Gastrocnemius medialis (tissue), 4 donors: ENCODE results near the gene NDUFA13.

Experiments used
- POLR2A ChIP-seq, 2 donors: fragments of 450-650 bp; IDR thresholded peaks; one replicate each; pipeline ENCODE4 v1.6.1; 2017; ENCODE audit warnings: antibody characterized with exemption in 2 of 2, mild to moderate bottlenecking in 2 of 2, moderate library complexity in 2 of 2
- TF ChIP-seq, protein P1 (sequence below), 5 experiments: fragments of 450-650 bp in 3 of 5; fragments of 200-600 bp in 2 of 5; sonication (generic) in 2 of 5; IDR thresholded peaks in 4 of 5; conservative IDR thresholded peaks in 1 of 5; 1 replicate in 4 of 5; 2 replicates in 1 of 5; pipeline ENCODE4 v1.5.1; 2016 to 2019; ENCODE audit warnings: antibody characterized with exemption in 5 of 5, mild to moderate bottlenecking in 3 of 5, moderate library complexity in 3 of 5

DNA sequence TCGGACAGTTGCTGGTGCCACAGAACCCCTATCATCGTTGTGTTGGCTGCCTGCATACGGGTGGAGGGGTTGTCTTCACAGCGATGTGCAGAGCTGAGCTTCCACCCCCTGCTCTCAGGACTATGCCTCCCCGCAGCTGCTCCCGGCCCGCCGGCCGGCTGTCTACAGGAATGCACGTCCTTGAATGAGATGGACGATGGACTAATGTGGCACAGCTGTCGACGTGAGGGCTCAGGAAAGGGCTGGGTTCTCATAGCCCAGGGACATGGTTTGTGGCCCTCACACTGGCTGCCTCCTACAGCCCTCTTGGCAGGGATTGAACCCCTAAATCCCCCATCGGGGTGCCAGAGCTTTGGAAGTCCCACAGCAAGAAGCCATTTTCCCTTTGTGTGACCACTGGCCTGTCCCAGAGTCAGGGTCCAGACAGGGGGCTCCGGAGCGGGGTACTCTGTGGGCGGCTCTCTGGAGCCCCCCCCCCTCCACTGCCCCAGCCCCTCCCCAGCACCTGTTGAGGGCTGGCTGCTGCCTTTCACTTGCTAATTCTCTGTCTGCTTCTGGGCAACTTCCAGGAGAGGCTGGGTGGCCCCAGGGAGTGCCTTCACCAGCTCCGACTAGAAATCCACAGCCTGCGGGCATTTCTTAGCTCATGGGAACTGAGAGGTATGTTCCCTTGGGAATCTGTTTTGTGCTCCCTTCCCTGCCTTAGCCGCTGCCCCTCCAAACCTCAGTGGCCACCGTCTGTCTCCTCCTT is 40.8 kb upstream of the NDUFA13 start:
- TF ChIP-seq, protein P1, sequence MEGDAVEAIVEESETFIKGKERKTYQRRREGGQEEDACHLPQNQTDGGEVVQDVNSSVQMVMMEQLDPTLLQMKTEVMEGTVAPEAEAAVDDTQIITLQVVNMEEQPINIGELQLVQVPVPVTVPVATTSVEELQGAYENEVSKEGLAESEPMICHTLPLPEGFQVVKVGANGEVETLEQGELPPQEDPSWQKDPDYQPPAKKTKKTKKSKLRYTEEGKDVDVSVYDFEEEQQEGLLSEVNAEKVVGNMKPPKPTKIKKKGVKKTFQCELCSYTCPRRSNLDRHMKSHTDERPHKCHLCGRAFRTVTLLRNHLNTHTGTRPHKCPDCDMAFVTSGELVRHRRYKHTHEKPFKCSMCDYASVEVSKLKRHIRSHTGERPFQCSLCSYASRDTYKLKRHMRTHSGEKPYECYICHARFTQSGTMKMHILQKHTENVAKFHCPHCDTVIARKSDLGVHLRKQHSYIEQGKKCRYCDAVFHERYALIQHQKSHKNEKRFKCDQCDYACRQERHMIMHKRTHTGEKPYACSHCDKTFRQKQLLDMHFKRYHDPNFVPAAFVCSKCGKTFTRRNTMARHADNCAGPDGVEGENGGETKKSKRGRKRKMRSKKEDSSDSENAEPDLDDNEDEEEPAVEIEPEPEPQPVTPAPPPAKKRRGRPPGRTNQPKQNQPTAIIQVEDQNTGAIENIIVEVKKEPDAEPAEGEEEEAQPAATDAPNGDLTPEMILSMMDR (IDR thresholded peaks at IDR 0.05 in 4 of 5, conservative IDR thresholded peaks at IDR 0.05 in 1 of 5): no peak
- TF ChIP-seq POLR2A (IDR thresholded peaks at IDR 0.05): no peak
